Activated CD8-positive, alpha-beta memory T cell treated with anti-CD3 and anti-CD28 coated beads for 24 hours (primary cell): ENCODE data around the gene GPATCH1.
"Not testable (repeated sequence)": the region's sequence is repeated elsewhere in the genome, so short reads cannot be mapped to it uniquely, and the experiment has no call there.

Source experiments
- DNase-seq: peaks from one replicate; pipeline ENCODE4 v3.0.0-alpha.2; 2020

GPATCH1 gene, protein sequence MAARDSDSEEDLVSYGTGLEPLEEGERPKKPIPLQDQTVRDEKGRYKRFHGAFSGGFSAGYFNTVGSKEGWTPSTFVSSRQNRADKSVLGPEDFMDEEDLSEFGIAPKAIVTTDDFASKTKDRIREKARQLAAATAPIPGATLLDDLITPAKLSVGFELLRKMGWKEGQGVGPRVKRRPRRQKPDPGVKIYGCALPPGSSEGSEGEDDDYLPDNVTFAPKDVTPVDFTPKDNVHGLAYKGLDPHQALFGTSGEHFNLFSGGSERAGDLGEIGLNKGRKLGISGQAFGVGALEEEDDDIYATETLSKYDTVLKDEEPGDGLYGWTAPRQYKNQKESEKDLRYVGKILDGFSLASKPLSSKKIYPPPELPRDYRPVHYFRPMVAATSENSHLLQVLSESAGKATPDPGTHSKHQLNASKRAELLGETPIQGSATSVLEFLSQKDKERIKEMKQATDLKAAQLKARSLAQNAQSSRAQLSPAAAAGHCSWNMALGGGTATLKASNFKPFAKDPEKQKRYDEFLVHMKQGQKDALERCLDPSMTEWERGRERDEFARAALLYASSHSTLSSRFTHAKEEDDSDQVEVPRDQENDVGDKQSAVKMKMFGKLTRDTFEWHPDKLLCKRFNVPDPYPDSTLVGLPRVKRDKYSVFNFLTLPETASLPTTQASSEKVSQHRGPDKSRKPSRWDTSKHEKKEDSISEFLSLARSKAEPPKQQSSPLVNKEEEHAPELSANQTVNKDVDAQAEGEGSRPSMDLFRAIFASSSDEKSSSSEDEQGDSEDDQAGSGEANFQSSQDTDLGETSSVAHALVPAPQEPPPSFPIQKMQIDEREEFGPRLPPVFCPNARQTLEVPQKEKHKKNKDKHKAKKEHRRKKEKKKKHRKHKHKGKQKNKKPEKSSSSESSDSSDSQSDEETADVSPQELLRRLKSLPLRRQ

DNA sequence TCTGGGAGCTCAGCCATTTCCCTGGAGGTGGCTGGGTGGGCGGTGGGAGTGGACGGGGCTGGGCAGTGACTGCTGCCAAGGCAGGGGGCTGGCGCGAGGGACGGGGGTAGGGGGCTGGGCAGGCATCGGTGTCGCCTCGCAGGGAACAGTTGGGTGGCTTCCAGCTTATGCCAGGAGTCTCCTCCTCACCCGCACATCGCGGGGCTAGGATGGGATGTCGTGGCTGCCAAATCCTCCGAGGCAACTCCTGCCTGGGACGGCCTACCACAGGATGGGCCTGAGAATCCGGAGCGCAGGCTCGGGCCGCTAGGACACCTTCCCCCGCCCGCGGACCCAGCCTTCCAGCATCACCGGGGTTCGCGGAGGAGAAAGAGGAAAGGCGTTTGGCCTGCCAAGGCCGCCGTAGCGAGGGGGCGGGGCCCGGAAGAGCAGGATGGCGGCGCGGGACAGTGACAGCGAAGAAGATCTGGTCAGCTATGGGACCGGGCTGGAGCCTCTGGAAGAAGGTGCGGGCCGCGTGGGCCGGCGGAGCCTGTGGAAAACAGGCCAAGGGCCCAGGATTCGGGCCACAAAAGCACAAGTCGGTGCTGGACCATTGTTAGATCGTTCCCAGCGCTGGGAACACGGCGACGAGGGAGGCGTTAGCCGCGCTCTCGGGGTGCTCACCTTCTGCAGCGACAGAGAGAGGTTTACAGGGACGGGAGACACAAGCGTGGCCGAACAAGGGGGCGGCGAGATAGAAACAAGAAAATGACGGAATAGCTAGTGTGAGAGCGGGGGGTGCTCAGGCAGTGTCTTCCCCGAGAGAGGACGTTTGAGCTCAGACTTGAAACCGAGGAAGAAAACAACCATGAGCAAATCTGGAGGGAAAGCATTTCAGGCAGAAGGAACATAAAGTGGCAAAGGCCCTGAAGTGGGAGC is at the start of gene GPATCH1:
Gene GPATCH1, plus strand, starts transcription at position 421 of the 921 bp plus-strand sequence. Its CDS starts 13 bp downstream, at position 434.
- peak; percentile 93 for DNase-seq

DNA sequence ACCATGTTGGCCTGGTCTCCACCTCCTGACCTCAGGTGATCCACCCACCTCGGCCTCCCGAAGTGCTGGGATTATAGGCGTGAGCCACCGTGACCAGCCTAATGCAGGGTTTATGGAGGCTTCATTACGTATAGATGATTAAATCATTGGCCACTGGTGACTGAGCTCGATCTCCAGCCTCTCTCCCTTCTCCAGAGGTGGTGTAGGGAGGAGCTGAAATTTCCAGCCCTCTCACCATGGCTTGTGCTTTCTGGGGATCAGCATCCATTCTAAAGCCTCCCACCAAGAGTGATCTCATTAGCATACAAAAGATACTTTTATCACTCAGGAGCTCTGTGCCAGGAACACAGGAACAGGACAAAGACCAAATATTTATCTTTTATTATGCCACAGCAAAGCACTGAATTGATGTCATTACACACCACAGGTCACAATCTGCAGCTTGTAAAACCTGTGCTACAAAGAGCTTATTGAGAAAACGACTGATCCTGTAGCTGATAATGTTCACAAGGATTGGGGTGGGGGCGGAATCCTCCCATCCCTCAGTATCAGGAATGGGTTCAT is 48.7 kb upstream of the GPATCH1 start:
- no peak for DNase-seq

DNA sequence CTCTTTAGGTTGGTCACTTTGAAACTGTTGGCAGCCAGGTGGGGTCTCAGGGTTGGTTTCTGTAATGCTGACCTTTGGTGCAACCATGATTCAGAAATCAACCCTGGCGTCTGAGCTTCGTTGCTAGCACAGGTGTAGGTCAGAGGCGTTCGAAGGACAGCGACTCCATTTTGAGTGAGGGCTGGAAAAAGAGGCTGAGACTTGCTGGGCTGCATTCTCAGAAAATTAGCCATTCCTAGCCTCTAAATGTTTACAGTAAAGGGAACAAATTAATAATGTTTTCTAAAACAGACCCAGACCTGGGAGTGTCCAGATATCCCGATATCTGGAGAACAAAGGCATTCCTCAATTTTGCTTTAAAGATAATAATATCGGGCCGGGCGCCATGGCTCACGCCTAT is 45.5 kb upstream of the GPATCH1 start:
- DNase-seq, result no peak

DNA sequence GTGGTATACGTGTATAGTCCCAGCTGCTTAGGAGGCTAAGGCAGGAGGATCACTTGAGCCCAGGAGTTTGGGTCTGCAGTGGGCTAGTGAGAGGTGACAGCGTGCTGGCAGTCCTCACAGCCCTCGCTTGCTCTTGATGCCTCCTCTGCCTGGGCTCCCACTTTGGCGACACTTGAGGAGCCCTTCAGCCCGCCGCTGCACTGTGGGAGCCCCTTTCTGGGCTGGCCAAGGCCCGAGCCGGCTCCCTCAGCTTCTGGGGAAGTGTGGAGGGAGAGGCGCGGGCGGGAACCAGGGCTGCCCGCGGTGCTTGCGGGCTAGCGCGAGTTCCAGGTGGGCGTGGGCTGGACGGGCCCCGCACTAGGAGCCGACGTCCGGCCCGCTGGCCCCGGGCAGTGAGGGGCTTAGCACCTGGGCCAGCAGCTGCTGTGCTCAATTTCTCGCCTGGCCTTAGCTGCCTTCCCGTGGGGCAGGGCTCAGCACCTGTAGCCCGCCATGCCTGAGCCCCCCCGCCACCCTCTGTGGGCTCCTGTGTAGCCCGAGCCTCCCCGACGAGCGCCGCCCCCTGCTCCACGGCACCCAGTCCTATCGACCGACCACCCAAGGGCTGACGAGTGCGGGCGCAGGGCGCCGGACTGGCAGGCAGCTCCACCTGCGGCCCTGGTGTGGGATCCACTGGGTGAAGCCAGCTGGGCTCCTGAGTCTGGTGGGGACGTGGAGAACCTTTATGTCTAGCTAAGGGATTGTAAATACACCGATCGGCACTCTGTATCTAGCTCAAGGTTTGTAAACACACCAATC is 44.4 kb upstream of the GPATCH1 start:
- DNase-seq, result not testable (repeated sequence)

DNA sequence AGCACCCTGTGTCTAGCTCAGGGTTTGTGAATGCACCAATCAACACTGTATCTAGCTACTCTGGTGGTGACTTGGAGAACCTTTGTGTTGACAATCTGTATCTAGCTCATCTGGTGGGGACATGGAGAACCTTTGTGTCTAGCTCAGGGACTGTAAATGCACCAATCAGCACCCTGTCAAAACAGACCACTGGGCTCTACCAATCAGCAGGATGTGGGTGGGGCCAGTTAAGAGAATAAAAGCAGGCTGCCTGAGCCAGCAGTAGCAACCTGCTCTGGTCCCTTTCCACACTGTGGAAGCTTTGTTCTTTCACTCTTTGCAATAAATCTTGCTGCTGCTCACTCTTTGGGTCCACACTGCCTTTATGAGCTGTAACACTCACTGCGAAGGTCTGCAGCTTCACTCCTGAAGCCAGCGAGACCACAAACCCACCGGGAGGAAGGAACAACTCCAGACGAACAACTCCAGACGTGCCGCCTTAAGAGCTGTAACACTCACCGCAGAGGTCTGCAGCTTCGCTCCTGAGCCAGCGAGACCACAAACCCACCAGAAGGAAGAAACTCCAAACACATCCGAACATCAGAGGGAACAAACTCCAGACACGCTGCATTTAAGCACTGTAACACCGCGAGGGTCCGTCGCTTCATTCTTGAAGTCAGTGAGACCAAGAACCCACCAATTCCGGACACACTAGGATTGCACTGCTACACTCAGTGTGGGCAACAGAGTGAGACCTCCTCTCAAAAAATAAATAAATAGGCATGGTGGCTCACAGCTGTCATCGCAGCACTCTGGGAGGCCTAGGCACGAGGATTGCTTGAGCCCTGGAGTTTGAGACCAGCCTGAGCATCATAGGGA is 43.6 kb upstream of the GPATCH1 start:
- DNase-seq, result peak; percentile 60

DNA sequence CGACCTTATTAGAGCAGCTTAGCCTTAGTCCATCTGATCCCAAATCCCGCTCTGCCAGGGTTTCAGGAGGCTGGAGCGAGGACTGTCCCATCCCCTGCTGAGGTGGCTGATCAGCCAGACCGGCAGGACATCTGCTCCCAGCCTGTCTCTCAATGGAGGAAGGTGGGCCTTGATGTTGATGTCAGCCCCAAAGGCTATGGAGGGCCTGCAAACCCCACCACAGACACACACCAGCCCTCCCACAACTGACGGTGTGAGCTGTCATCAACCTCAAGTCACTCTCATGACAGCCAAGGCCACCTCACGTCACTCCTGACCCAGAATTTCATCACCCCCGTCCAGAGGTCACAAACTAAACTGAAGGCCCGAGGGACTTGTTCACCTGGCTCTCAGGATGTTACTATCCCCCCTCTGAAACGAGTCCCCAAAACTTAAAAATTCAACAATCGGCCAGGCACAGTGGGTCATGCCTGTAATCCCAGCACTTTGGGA is 41.8 kb upstream of the GPATCH1 start:
- no peak for DNase-seq

DNA sequence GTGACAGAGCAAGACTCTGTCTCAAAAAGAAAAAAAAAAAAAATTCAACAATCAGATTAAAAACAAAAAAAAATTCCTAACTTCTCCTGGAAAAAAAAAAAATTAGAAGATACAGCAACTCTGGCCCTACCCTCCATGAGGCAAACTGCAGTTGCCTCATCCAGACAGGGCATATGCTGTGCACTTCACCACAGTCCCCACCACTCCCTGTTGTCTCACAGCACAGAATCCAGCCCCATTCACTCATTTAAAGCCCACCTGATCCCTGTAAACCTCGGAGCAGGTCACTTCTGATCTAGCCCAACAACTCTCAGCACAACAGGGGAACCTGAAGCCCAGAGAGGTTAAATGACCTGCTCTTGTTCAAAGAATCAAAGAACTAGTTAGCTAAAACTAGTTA is 41.2 kb upstream of the GPATCH1 start:
- no peak for DNase-seq

DNA sequence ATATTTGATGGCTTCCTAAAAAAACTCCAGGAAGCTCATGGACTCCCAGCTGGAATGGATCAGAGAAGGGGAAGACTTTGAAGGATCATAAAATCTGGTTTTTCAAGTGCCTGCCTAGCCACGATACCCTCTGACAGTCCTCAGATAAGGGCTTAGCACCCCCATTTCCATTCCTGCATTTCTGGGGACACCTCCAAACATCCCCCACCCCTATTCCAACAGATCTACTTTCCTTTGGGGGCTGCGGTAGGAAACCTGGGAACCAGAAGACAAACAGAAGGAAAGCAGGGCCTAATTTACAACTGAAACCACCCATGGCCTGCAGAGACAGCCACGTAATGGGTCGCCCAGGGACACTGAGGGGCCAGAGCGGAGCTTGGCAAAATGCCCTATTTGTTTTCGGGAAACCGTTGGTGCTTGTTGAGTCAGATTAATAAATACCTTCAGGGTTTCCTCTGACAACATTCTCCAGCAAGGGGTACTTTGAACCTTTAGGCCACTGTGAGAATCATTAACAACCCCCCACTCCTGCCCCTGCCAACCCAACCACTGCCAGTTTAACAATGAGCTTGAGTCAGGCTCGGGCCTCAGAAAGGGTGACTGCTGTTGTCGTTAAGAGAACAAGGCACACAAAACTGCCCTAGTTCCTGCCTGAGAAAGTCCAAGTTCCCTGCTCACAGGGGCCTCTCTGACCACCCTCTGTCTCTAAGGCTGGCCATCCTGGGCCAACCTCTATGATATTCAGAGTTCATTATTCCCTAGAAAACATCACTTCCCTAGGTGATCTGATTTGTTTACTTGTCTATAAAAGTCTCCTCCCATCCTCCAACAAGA is 39.8 kb upstream of the GPATCH1 start:
- DNase-seq, result no peak

DNA sequence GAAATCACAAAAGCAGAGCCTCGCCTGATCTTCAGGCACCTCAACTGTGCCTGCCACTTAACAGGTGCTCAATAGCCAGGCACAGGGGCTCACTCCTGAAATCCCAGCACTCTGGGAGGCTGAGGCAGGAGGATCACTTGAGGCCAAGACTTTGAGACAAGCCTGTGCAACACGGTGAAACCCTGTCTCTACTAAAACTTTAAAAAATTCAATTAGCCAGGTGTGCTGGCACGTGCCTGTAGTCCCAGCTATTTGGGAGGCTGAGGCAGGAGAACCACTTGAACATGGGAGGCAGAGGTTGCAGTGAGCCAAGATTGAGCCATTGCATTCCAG is 39.2 kb upstream of the GPATCH1 start:
- not testable (repeated sequence) for DNase-seq

DNA sequence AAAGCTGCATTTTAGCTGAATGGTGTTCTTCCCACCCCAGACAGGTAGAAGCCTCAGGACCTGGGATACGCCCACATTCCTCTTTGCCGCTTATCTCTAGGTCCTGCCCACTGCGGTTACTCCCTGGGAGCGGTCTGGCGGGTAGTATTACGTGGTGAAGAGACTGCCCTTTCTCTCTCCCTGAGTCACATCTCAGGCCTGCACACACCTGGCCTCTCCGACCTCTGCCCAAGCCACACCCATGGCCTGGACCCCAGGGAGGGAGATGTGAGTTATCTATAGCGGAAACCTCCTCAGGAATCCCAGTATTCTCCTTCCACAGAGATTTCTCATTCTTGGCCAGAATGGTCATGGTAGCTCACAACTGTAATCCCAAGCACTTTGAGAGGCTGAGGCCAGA is 33.6 kb upstream of the GPATCH1 start:
- DNase-seq, result no peak

DNA sequence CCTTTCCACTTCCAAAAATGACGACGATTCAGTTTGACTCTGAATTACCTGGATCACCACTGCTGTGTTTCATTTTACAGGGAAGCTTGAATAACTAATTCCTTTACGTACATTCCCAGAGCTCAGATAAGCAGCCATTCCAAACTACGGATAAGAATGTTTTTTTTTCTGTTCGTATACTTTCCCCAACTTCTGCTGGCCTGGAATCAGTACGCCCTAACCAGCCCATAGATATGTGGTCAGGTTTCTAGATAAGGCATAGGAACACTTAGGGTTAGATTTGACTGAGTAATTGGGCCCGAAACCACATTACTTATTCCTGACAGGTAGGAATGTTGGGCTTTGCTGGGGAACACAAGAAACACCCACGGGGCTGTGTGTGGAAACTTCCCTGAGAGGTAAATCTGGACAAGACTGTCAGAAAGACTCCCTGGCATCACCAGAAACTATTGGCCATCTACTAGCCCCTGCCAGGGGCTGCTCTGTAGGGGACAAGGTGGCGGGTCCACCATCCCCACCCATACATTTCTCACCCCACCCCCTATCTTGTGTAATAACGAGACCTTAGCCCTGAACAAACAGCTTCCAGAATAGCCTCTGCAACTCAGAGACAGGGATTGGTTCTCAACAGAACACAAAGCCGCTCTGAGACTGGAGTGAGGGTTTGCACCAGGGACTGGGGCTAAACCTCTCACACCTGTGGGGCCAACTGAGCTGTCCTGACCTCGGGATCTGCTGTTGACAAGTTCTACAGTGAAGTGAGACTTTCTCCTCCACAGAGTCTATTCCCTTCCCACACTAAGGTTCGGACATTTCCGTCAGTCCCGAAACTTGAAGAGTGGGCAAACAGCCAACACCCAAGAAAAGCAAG is 31.9 kb upstream of the GPATCH1 start:
- no peak for DNase-seq

DNA sequence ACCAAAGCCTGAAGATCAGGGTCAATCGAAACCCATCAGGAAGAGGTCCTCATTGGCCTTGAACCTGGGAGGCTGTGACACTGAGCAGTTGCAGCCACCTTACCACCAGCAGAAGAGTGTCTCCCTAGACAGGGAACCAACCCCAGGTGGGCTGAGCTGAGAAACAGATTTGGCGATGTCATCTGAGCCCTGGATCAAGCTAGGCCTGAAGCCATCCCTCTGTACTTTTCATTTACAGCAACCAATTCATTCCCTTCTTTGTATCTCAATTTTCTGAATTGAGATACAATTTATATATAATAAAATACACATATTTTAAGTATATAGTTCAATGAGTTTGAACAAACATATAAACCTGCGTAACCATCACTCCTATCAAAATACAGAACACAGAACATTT is 30.9 kb upstream of the GPATCH1 start:
- no peak for DNase-seq

DNA sequence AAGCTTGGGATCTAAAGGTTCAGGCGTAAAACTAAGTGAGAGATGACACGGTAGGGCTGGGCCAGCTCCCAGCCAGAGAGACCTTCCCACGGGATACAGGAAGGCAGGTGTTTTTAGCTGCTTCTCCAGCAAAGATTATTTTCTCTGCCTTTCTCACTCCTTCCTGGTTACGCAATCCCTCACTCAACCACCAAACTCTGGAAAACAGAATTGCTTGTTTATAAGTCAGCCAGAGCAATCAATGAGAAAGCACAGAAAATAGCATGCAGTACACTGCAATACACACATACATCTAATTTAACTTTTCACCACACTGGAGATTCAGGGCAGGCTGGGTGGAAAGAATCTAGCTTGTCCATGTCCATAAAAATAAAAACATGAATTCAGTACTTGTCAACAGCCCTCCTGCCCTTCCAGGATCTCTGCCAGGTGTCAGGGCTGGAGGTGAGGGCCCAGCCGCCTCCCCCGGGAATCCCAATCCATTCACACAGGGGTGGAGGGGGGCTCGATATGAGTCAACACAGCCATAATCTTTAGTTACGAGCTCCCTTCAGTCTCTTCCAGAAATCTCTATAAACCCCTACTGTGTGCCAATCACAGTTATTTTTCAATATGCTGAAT is 28.5 kb upstream of the GPATCH1 start:
- no peak for DNase-seq

DNA sequence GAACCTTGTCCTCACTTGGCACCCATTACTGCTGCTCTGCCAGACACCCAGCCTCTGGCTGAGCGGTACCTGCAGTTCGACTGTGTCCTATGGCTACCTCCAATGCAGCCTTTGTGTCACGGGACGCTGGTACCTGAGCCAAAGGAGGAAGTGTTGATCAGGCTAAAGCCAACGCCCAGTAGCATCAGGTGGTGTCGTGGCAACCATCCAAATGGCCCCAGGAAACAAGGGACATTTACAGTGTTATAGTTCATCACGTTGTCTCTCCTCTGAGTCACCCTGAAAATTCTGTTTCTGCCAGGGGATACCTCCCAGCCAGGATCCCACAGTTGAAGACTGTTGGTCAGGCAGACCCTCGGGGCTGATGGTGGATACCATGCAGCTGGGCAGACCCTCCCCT is 26.4 kb upstream of the GPATCH1 start:
- DNase-seq, result no peak

DNA sequence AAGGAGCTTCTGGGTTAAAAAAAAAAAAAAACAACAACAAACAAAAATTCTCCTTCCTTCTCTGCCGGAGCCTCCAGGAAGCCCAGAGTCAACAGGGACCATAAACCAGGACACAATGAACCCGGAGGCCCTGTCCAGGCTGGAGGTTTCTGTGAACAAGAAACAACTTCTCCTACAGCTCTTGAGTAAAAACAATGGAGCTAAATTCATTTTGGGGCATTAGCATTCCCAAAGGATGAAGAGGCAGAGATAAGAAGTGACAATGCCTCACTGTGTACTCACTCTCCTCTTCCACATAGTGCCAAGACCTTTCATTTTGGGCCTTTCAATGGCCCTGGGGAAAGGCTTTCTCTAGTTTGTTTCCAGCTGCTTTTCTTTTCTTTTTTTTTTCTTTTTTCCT is 25.3 kb upstream of the GPATCH1 start:
- DNase-seq, result no peak

DNA sequence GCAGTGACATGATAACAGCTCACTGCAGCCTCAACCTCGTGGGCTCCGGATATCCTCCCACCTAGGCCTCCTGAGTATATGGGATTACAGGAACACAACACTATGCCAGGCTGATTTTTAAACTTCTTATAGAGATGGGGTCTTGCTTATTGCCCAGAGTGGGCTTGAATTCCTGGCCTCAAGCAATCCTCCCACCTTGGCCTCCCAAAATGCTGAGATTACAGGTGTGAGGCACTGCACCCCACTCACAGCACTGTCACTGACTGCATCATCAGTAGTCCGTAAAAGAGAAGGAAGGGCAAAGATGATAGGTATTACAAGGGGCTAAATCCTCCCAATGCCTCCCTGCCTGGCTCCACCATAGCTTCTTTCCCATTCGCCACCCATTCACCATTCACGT is 20.4 kb upstream of the GPATCH1 start:
- DNase-seq, result no peak

DNA sequence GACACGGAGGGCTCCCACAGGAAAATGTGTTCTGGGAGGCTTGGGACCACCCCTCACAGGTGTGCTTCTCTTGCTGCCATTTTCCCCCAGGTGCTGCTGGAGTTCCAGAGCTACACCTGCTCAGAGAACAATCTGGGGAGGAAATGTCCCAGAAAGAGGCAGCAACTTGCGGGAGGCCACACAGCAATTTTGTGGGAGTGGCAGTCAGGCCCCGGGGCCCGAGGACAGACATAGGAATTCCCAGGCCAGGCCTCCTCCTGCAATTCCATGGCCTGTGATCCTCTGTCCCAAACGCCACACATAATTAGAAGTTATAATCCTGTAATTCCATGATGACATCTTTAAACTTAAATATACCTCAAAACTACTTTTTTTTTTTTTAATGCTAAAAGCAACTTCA is 18.1 kb upstream of the GPATCH1 start:
- DNase-seq, result no peak

DNA sequence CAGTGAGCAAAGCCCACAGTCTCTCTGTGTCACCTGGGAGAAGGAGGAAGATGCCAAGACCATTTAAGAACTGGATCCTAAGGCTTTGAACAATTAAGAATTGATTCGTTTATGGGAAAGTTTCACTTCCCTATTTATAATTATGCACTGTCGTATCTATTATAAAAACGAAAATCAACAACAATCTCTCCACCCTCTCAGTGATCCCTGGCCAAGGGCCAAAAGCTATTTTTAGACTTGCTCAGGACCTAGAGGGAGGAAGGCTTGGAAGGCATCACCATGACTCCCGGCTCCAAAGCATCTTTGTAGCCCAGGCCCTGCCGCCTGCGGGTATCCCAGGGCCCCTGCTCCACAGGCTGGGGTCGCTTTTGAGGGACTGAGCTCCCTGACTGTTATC is 17.6 kb upstream of the GPATCH1 start:
- DNase-seq, result no peak
